Fibroblast of skin of scalp (primary cell): ENCODE measurements around the gene MDM1.
A peak's percentile ranks its signal among the peaks of the same experiment; 100 is the strongest.

Experiments used
- DNase-seq: peaks from one replicate; pipeline ENCODE4 v3.0.0-alpha.2; 2013

MDM1 gene

DNA sequence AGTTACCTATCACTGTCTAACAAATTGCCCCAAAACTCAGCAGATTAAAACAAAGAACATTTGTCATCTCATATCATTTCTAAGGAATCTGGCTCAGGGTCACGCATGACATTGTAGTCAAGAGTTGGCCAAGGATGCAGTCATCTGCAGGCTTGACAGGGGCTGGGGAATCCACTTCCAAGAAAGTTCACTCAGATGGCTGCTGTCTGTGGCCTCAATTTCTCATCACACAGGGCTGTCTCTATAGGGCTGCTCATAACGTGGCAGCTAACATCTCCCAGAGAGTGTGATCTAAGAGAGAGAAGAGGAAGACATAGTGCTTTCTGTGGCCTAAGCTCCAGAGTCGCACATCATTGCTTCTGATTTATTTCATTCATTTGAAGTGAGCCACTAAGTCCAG lies 61.8 kb downstream of the MDM1 start:
- DNase-seq, result no peak

DNA sequence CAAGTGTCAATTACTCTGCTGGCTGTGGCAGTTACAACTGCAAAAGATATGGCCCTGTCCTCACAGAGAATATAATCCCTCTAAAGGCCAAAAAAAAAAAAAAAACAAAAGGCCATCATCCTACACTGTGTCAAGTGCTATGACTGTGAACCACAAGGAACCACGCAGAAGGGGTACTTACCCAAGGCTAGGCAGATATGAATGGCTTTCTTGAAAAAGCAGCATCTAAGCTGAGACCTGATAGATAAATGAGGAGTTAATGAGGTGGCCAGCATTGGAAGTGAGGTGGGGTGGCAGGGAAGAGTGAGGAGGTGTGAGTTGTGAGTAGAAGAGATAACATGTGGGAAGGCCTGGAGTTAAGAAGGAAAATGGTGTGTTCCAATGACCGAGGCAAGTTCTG lies 62.4 kb downstream of the MDM1 start:
- no peak for DNase-seq

DNA sequence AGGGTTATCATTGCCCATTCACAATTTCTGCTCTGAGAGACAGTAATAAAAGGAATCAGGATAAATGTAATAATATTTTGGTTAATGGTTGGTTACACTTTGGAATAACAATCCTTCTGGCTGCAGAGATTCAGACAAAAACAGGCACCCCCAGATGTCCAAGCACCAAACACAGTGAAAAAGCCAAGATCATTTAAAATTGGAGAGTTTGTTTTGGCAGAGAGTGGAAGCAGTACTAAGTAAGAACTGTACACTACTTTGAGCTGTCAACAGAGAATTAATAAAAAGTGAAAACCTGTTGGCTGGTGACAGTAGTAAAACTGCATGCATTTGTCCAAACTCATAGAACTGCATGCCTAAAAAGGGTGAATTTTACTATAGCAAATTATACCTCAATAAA lies 63.2 kb downstream of the MDM1 start:
- peak; percentile 42 for DNase-seq

DNA sequence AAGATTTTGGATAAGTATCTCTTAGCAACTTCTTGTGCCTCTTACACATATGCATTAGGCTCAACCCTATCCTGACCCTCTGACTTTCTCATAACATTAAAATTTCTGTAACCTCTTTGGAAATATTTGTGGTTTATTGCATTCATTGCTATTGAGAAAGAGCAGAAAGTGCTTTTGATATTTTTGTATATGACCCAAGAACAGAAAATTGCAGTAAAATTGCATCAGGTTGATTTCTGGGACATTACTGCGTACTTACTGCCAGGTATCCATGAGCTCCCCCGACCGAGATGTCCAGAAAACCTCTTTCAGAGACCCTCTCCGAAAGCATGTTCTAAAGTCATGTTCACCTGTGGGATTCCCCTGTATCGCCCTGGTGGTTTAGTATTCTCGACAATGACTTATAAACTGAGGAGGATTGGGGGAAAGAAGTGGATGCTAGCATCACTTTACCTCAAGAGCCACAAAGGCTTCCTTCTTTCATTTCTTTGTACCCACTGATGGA lies 64.2 kb downstream of the MDM1 start:
- peak; percentile 98 for DNase-seq

DNA sequence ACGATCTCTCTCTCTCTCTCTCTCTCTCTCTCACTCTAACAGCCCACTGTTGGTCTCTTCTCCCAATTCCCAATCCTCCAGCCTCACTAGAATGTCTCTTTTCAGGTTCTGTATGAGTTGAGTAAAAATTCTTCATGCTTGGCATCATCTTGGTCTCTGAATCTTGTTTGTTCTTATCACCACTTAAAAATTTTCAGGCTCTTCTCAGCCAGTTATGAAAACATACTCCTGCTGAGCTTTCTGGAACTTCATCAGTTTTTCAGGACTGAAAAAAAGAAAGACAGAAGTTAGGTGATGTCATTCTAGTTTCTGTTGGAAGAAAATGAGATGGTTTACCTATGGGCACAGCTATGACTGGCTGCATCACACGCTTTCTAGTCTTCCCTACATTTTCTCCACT lies 67.3 kb downstream of the MDM1 start:
- peak; percentile 95 for DNase-seq

DNA sequence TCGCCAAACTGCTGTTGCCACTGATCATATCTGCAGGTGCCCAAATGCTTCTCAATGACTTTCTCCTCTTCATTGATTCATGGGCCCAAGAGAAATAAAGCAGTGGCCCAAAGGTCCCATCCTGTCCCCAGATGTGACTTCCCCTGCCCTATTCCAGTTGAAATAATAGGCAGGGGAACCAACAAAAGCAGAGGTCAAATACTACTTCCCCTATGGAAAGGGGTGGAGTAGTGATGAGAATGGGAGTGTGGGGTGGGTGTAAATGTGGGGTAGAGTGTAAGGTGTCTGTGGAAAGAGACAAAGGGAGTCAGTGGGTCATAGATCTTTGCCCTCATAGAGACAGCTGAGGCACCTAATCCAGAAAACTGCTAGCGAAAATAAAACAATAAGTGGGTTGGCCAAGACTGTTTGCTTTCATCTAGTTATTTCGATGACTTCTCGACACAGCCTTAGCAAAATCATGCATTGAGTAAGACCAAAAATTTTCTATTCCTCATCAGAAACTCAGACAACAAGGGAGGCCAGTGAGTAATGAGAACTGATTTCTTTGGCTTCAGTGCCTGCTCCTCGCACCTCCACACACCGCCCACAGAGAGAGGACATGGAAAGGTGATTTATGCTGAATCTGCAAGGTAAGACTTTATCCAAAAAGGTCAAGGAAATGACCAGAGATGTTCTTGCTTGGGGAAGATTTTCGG lies 67.9 kb downstream of the MDM1 start:
- DNase-seq, result no peak

DNA sequence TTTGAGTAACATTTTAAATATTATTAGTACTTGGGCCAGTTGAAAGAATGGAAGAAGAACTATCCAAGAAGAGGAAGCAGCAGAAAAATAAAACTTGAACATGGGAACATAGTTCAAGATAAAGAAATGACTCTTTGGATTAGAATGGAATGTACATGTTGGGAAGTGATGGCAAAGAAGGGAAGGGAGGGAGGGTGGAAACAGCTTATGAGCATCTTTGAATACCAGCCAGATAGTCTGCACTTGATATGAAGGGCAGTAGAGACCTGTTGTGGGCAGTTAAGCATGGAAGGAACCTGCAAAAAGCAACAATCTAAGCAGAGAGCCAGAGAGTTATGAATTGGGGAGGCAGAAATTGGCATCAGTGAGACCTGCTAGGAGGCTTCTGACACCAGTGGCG lies 68.8 kb downstream of the MDM1 start:
- DNase-seq, result peak; percentile 78

DNA sequence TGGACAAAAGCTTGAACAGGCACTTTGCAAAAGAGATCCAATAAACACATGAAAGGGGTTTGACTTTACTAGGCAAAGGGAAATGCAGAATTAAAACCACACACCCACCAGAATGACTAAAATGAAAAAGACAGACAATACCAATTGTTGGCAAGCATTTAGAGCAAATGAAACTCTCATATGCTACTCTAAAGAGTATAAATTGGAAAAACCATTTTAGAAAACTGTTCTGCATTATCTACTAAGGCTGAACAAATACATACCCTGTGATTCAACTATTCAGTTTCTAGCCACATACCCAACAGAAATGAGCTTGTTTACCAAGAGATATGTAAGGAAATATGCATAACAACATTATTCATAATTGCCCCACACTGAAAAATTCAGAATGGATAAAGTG lies 70.3 kb downstream of the MDM1 start:
- DNase-seq, result no peak

DNA sequence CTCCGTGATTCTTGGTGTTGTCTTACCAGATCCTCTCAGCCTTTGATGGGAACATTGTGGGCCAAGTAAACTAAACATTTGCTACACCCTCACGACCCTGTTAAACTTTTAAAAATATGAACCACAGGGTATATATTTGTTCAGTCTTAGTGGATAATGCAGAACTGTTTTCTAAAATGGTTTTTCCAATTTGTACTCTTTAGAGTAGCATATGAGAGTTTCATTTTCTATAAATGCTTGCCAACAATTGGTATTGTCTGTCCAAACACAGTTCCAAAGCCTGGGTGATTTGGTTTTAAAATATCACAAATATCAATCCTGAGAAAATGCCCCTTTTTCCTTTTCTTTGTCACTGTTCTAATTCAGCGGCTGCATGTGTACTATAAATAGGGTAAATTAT lies 72.0 kb downstream of the MDM1 start:
- no peak for DNase-seq

DNA sequence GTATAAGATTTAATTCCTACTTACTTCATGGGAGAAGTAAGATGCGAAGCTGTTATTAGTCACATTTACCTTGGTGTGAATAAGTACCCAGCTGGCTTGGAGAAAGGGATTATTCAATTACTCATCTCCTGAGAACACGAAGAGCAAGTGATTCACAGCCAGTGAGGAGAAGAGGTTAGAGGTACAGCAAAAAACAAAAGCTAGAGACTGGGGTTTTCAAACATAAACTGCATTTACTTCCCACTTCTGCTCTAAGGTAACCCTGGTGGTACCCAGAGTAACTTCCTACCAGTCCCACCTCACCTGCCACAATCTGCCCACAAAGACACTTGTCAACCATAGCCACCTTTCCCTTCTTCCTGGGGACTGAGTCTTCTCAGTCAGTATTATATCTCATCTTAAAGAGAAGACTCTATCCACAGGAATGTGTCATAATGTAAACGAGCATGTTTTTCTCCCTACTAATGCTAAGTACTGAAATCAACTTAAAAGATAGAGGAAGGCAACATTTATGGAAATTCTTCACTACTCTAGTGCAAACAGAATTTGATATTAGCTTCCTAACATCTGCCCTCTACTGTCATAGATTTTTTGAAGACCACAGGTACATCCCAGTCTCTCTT lies 72.7 kb downstream of the MDM1 start:
- peak; percentile 66 for DNase-seq

DNA sequence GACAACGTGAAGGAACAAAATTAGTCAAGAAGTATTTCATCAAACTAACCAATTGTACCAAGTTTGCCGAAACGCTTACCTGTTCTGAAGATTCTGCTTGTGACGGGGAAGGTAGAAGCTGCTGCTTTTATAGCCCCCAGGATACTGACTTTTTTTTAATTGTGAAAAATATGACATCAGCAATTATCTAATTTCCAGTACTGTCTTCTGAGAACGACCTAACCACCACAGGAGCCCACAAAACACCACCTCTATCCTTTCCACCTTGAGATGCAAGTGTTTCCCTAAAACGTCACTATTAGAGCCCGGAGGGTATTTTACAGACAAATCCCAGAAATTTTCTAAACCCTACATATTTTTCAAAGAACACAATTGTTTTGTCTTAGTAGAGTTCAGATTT lies 78.7 kb downstream of the MDM1 start, which contains the start of gene IL22:
Gene IL22 (minus strand): TSS at position 101 of the 400 bp plus-strand sequence. CDS start 156 bp downstream, outside the sequence.
- DNase-seq, result no peak

DNA sequence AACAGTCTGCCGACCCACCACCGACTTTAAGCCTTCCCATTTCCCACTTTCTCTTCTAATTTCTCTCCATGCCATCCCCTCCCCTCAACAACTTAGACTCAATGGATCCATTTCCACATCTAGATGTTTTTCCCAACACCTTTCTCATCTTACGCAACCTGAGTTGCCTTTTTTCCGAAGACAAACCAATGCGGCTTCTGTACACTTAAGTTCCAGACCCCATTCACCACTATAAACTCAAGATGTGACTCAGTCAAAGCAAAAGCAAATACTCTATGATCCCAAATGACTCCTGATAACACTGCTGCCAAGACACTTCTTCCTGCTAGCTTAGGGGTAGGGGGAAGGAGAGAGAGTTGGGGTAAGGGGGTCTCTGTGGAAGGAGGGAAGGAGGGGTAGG lies 80.1 kb downstream of the MDM1 start:
- DNase-seq, result no peak

DNA sequence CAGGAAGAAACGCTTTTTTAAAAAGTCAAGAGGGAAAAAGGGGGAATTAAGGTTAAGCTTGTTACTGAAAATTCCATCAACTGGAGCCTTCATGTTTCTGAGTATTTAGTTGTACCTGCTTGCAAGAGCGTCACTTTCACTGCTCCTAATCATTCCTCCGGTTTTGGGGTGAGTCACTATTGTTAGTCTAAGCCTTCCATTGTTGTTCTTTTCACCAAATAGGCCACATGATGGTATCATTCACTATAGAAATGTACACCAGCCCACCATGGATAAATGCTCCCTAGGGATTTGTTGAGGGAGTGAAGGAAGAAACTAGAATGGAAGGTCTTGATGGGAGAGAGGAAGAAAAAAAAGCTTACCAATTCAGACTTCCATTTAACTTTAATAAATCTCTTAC lies 81.7 kb downstream of the MDM1 start:
- DNase-seq, result peak; percentile 21

DNA sequence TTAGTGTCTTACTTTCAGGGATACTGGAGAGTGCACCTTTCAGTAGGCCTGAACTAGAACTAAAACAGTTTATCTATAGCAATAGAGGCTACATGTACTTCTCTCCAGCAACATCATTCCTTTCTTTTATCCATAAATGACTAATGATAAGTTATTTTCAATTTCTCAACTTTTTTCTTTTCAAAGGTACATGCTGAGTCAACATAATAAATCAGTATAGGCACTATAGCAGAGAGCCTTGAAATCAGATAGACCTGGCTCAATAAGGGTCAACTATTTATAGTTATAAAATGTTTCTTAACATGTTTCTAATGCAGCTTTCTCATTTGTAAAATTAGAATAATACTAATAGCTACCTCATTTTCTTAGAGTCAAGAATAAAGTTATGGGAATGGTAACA lies 84.4 kb downstream of the MDM1 start:
- no peak for DNase-seq

DNA sequence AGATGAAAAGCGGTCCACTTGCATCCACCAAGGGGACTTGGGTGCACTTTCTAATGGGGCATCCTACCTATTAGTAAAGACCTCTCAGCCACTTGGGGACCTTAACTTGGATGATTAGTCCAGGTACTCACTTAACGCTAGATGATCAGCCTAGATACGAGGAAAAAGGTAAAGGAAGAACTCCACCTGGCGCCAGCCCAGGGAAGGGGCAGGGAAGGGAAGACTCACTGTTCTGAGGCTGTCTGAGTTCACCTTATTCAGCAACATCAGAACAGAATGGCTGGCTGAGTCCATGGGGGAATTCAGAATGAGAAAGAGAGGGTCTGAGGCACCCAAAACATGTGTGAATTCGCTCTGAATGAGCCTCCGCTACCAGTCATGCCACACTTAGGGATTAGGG lies 85.8 kb downstream of the MDM1 start:
- no peak for DNase-seq

DNA sequence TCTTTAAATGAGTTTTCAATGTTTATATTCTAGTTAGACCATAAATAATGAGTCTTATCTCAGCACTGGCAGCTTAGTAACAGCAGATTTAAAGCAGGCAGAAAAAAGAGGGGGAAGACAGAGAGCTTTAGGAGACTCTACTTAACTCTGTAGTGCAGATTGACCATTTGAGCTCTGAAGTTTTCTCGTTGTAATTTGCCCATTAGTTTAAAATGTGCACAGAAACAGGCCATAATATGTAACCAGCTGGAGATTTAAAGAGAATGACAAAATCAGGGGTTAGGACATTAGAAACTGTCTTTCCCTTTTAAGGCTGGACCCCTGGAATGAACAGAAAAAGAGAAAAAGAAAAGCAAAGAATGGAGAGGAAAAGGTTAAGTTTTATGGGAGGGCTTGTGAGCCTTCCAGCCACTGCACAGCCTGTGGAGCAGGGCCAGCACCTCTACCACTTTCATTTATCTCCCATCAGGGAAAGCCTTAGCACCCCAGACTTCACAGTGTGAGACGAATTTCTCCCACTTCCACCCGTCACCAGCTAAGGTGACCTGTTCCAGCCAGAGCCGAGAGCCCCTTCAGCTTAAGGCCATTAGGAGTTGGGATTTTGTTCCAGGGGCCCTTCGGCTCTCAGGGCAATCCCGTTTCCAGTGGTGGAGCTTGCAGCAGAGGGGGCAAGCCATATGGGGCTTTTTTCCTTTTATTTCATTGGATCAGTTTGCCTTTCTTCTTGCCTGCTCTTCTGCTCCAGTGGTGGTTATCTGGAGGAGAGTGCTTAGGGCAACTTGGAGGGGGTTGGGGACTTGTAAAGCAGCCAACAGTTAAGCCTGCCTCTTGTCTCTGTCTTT lies 86.8 kb downstream of the MDM1 start:
- peak; percentile 44 for DNase-seq
